ENCODE data around the gene CELSR3.

Gene CELSR3

GRCh38 chr3:48592519-48593087 lies 70.1 kb downstream of the CELSR3 start:
- Histone ChIP-seq H3K4me3 (no peak overlapping the region), H3K27ac (peak overlapping the region in 1 of 21 experiments; percentile 7)

DNA sequence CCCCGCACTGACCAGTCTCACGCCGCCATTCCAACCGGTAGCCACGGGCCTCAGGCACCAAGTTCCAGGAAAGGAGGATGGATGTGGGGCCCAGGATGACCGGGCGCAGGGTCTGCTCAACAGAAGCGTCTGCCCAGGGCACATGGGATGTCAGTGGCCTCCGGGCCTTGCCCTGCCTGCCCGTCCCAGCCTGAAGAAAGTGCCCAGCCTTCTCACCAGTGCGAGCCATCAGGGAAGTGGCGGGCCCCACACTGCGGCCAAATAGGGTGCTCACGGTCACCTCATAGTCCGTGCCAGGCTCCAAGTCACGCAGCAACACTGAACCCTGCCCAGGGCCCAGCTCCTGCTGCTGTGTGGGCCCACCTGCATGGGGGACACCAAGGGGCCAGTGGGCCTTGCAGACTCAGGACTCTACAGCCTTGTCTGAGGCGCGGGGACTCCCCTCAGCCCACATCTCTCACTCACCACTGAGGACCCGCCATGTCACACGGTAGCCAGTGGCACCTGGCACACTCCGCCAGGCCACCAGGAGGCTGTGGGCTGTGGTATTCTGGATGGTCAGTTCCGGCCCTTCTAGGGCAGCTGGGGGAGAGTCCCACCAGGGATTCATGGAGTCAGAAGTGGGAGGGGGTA lies 70.7 kb downstream of the CELSR3 start:
- Histone ChIP-seq H3K27ac (peak overlapping the region in 1 of 21 experiments; percentile 14), H3K4me3 (no peak overlapping the region)

DNA sequence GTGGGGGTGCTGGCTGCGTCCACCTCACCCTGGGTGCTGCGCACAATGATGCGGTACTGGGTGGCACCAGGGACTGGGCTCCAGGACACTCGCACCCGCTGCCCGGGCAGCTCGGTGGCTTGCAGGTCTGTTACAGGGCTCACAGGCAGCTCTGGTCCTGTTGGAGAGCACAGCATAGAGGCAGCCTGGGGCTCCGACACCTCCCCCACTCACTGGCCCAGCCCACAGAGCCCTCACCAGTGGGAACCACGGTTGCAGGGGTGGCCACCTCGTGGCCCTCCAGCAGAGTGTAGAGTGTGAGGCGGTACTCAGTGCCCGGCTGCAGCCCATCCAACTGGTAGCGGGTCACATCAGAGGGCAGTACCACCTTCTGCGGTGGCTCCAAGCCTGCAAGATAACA lies 71.2 kb downstream of the CELSR3 start:
- Histone ChIP-seq H3K4me3 (no peak overlapping the region), H3K27ac (peak overlapping the region in 1 of 21 experiments; percentile 14)

DNA sequence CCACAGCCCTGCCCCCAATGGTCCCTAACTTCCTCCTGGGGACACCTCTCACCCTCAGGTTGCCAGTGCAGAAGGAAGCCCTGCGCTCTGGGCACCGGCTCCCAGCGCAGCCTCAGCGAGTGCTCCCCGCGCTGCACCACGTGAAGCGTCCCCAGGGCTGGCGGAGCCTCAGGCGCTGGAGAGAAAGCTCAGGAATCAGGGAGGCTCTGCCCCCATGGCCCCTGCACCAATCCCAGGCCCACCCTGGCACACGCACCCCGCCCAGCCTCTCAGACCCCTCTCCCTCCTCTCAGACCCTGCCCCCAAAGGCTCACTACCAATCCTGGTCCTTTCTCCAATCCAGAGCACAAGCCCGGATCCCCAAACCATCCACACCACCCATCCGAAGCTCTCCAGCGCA lies 74.5 kb downstream of the CELSR3 start:
- Histone ChIP-seq H3K4me3 (no peak overlapping the region), H3K27ac (no peak overlapping the region)

DNA sequence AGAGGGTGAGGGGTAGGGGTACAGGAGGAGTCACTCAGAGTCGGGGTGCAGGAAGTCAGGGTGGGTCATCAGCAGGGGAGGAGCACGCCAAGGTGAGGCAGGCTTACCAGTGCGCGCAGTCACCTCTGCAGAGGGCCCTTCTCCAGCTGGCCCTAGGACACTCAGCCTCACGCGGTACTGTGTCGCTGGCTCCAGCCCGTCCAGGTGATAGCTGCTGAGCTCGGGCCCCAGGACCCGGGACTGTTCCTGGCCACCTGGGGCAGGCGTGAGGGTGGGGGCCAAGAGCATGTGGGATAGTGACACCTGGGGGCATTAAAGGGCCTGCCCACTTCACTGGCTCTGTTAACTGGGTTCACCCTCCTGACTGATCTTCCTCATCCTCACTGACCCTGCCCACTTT lies 75.0 kb downstream of the CELSR3 start:
- H3K4me3 ChIP-seq = no peak overlapping the region
- no peak overlapping the region for H3K27ac ChIP-seq
